GM21619 (cell line): ENCODE results near the gene POC1A.
"Not testable (repeated sequence)": the region's sequence is repeated elsewhere in the genome, so short reads cannot be mapped to it uniquely, and the experiment has no call there.

Experiments
- ATAC-seq: cut with Tn5 transposase; IDR thresholded peaks from one replicate; pipeline ENCODE4 v1.9.1; 2021; ENCODE audit not compliant: unreplicated experiment

Gene POC1A

DNA sequence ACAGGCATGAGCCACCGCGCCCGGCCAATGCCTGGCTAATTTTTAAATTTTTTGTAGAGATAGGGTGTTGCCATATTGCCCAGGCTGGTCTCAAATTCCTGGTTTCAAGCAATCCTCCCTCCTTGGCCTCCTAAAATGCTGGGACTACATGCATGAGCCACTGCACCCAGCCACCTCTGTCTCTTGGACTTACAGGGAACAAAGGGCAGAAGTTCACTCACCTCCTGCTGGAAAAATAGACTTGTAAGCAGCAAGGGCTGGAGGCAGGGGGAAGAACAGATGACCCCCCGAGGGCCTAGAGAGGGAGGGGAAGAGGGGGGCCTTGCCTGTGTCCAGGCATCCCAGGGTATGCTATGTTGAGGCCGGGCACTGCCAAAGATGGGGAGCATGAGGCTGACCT is 120.0 kb downstream of the POC1A start:
- no peak for ATAC-seq

GRCh38 chr3:52033748-52034147 is 120.5 kb downstream of the POC1A start:
- ATAC-seq, result not testable (repeated sequence)

DNA sequence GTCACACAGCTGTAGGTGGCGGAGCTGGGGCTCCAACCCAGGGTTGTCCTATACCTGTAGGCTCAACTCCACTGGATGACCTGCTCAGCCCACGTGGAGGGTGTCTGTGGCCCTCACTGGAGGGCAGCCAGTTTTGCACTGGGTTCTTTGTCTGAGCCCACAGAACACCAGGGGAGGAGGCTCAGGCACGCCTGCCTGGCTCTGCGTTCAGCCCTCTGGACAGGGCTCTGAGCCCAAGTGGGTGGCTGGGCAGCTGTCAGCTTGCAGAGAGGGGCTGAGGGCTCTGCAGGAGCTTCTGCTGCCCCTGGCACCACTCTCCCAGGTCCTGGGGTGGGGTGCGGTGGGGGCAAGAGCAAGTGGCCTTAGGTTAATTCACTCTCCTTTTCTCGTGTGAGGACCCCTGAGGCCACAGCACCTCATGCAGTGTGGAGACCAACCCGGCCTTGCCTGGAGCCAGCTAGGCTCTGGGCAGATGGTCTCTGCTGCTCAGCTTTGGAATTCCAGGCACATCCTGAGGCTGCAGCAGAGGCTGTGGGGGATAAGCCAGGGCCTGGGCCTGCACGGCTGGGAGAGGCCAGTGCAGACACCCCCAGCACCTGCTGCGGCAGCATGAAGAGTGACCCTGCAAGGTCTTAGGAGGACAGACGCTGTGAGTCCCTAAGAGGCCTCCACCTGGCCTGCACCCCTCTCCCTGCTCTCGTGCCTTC is 121.4 kb downstream of the POC1A start:
- ATAC-seq, result no peak

GRCh38 chr3:52031896-52032295 is 122.3 kb downstream of the POC1A start:
- ATAC-seq, result no peak

- no peak for ATAC-seq
Measured at GRCh38 chr3:52030714-52031310, 123.4 kb downstream of the POC1A start.

- ATAC-seq, result no peak
Measured at GRCh38 chr3:52029535-52029934, 124.7 kb downstream of the POC1A start.

- ATAC-seq, result no peak
Measured at GRCh38 chr3:52029053-52029452, 125.2 kb downstream of the POC1A start.

GRCh38 chr3:52028572-52028971 is 125.7 kb downstream of the POC1A start:
- ATAC-seq, result no peak

DNA sequence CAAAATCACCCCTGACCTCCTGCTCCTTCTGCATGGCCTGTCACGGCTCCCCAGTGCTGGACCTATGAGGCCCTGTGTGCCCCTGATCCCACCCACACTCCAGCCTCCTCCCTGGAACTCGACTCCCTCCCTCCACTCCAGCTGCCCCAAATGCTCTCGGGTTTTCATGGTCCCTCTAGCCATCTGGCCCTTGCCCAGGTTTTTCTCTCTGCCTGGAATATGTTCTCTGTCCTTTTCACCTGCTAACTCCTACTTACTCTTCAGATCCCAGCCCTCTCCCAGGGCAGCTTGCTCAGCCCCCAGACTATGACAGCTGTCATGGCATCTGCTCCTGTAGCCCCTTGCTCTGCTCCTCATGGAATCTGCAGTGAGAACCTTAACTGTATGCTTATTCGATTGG is 128.2 kb downstream of the POC1A start:
- no peak for ATAC-seq

DNA sequence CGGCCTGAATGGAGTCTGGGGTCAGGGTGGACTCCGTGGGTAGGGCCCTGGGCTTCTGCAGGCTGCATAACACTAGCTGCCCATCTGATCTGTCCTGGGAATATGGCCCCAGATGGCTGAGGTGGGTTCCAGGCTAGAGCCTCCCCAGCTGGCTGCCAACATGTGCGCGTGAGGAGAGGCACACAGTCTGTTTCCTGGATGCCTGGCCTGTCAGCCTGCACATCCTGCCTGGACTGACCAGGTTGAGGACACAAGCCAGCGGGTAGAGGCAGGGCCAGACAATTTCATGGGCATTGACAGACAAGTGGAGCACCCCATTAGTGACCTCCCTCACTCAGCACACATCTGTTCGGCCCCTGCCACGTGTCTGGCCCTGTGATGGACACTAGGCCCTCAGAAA is 128.8 kb downstream of the POC1A start:
- no peak for ATAC-seq
